GM12875 (cell line): Measurements from ENCODE around the gene DCLK2.

Experiments
- H3K4me3 ChIP-seq: one replicate; pipeline ENCODE4 v1.5.1; 2011; ENCODE audit warnings: low read depth, low read length, control low read depth
- TF ChIP-seq, protein P1 (sequence below): IDR thresholded peaks from 2 replicates; pipeline ENCODE4 v1.5.1; 2011; ENCODE audit warnings: low read depth, mild to moderate bottlenecking, control low read depth, inconsistent platforms, low read length, moderate library complexity, borderline replicate concordance; ENCODE audit not compliant: insufficient read depth

DCLK2 gene

DNA sequence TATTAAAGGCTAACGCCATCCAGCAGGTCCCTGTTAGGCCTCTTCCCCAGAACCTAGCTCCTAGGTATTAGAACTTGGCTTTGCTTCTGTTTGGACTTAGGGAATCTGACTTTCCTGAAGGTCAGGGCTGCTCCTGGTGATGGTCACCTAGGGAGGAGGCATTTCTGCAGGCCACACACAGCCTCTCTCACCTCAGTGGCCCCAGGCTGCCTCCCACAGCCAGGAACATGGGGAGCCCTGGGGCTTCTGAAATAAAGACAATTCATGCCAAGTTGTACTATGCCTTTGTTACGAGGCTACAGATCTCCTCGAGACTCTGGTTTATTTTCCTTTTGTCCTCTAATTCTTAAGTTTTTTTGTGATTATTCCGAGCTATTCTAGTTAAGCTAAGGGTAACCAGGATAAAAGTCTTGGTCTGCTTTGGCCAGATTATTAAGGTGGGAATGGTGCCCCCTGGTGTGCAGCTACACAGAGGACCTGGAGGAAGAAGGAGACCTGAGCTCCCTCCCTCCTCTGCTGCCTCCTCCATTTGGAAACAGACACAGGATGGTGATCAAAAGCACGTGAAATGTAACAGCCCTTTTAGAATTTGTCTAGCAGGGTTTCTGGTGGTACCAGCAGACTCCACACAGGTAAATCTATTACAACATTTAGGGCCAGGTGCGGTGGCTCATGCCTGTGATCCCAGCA, 131.0 kb downstream of the DCLK2 start:
- TF ChIP-seq, protein P1, sequence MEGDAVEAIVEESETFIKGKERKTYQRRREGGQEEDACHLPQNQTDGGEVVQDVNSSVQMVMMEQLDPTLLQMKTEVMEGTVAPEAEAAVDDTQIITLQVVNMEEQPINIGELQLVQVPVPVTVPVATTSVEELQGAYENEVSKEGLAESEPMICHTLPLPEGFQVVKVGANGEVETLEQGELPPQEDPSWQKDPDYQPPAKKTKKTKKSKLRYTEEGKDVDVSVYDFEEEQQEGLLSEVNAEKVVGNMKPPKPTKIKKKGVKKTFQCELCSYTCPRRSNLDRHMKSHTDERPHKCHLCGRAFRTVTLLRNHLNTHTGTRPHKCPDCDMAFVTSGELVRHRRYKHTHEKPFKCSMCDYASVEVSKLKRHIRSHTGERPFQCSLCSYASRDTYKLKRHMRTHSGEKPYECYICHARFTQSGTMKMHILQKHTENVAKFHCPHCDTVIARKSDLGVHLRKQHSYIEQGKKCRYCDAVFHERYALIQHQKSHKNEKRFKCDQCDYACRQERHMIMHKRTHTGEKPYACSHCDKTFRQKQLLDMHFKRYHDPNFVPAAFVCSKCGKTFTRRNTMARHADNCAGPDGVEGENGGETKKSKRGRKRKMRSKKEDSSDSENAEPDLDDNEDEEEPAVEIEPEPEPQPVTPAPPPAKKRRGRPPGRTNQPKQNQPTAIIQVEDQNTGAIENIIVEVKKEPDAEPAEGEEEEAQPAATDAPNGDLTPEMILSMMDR, result peak; percentile 48; the same call in 1 of the 2 replicates
- H3K4me3 ChIP-seq, result no peak overlapping the region

DNA sequence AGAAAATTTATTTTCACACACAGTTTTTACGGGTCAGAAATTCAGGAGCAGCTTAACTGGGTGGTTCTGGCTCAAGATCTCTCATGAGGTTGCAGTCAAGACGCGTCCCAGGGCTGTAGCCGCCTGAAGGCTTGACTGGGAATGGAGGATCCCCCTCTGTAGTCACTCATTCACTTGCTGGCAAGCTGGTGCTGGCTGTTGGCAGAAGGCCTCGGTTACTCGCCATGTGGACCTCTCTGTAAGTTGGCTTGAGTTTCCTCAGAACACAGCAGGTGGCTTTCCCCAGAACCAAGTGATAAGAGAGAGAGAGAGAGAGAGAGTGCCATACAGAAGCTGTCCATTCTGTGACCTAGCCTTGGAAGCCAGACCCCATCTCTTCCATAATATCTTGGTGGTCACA, 132.8 kb downstream of the DCLK2 start:
- no peak overlapping the region for H3K4me3 ChIP-seq
- TF ChIP-seq, protein P1, result no peak

DNA sequence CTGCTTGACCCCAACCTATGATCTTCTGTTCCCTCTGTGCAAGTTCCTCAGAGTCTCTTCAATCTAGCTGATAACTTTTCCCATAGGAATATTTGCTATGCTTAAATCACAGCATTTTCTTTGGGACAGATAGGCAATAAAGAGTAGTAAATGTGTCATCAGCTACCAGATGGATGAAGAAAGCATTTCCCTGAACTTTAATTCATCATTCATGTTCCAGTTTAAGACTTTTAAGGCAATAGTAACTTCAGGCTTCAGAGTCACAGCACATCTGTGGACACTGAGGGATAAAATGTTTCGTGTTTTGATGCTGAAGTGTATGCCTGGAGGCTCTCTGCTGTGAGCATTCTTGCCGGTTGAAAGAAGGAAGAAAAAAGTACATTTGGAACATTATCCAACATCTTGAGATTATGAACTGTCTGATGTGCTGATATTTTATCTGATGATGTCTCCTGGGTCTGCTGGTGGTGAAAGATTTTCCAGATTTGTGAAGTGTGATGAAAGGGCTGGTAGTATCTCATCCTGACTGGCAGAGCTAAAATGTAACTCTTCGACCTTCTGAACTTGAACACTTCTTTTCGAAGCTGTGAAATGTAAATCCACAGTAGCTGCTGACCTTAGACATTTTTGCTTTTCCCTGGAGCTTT, 133.7 kb downstream of the DCLK2 start:
- TF ChIP-seq, protein P1, result no peak
- H3K4me3 ChIP-seq, result no peak overlapping the region

DNA sequence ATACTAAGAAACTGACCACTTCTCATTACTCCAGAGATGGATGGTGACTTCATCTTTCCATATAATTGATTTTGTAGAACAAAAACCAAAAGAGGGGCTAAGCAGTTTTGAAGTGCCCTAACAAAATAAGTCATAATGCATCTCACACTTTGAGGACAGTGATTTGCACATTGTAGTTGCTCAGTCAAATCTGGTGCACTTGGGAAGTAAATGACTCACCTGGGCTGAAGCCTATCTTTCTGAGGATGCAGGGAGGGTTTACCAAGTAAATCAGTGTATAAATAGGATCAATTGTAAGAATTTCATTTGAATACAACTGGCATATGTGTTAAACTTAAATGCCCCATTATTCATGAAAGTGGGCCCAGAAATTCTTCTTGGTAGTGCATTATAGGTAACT, 134.2 kb downstream of the DCLK2 start:
- no peak overlapping the region for H3K4me3 ChIP-seq
- TF ChIP-seq, protein P1, result no peak

DNA sequence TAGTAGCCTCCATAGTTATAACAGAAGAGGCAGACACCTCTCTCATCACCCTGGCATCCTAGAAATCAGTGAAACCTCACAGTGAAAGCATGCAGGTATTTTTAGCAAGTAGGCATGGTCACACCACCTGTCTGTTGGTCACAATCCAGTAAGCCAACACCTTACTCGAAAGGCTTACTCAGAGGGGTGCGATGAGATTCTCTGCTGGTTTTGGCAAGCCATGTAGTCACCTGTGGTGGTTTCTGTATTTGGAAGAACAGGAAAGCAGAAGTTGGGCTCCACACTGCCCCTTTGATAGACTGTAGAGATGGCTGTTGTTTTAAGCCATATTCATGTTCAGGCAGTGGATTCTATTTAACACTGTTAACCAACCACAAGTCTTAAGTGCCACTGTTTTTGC, 134.7 kb downstream of the DCLK2 start:
- no peak overlapping the region for H3K4me3 ChIP-seq
- TF ChIP-seq, protein P1, result no peak

DNA sequence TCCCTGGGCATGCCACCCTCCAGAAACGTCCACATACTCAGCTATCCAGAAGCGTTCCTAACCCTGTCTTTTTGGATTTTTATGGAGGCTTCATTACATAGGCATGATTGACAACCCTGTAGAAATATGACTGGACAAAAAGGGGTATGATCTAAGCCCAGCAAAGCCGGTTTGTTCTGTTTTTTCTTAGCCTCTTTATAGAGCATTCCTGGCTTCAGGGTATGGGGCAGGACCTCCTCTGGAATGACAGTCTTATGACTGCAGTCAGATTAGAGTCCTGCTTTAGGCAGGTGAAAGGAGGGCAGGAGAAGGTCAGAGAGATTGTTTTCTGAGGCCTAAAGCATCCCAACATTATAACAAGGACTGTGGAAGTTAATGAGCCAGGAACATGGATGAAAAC, 137.4 kb downstream of the DCLK2 start:
- H3K4me3 ChIP-seq, result no peak overlapping the region
- TF ChIP-seq, protein P1, result no peak

DNA sequence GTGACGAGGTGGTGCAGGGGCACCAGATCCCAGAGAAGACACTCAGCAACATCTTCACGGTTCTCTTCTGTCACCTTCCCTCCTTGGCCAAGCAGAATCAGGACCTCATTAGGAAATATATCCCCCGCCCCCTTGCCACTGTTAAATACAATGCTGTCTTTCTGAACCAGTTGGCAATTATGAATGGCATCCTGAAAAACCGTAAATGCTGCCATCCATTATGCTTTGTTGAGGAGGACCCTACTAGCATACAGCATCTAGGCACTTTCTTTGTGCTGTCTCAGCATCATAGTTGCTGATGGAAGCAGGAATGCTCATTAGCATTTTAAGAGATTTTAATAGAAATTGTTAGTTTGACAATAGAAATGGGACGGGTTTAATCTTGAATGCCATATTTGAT, 138.5 kb downstream of the DCLK2 start:
- TF ChIP-seq, protein P1, result no peak
- no peak overlapping the region for H3K4me3 ChIP-seq
